Activated CD8-positive, alpha-beta memory T cell treated with anti-CD3 and anti-CD28 coated beads for 24 hours (primary cell): ENCODE data around the gene PHYHD1.
A peak's percentile ranks its signal among the peaks of the same experiment; 100 is the strongest.

ENCODE experiments used
- DNase-seq: peaks from one replicate; pipeline ENCODE4 v3.0.0-alpha.2; 2020

The PHYHD1 gene

GRCh38 chr9:128920381-128921058 lies at the start of gene PHYHD1:
Gene PHYHD1 (plus strand): TSS chr9:128920982. CDS start chr9:128922324, 1,342 bp downstream.
- no peak for DNase-seq

- DNase-seq, result no peak
Measured at GRCh38 chr9:128877852-128878251, 42.9 kb upstream of the PHYHD1 start.

- peak; percentile 100 for DNase-seq
Measured at GRCh38 chr9:128881884-128882676, 38.7 kb upstream of the PHYHD1 start, which contains the start of the genes KYAT1 and LRRC8A. Gene KYAT1 (minus strand): TSS chr9:128881950. CDS start chr9:128845405, 36,545 bp downstream. Gene LRRC8A (plus strand): TSS chr9:128882133. CDS start chr9:128907165, 25,032 bp downstream.

GRCh38 chr9:128882677-128883603 lies 37.8 kb upstream of the PHYHD1 start:
- DNase-seq, result no peak

GRCh38 chr9:128884164-128884563 lies 36.6 kb upstream of the PHYHD1 start:
- DNase-seq, result no peak

GRCh38 chr9:128885376-128885775 lies 35.4 kb upstream of the PHYHD1 start:
- no peak for DNase-seq

- DNase-seq, result no peak
Measured at GRCh38 chr9:128885798-128886197, 35.0 kb upstream of the PHYHD1 start.

- DNase-seq, result no peak
Measured at GRCh38 chr9:128886211-128886891, 34.4 kb upstream of the PHYHD1 start.

- DNase-seq, result no peak
Measured at GRCh38 chr9:128887049-128887448, 33.7 kb upstream of the PHYHD1 start.

- DNase-seq, result no peak
Measured at GRCh38 chr9:128887914-128888350, 32.9 kb upstream of the PHYHD1 start.

GRCh38 chr9:128891321-128892220 lies 29.2 kb upstream of the PHYHD1 start:
- no peak for DNase-seq

- no peak for DNase-seq
Measured at GRCh38 chr9:128892221-128892921, 28.4 kb upstream of the PHYHD1 start.

GRCh38 chr9:128893354-128893753 lies 27.4 kb upstream of the PHYHD1 start:
- DNase-seq, result no peak

- DNase-seq, result no peak
Measured at GRCh38 chr9:128894764-128895163, 26.0 kb upstream of the PHYHD1 start.

- no peak for DNase-seq
Measured at GRCh38 chr9:128895556-128895955, 25.2 kb upstream of the PHYHD1 start.

GRCh38 chr9:128898382-128898781 lies 22.4 kb upstream of the PHYHD1 start:
- no peak for DNase-seq

GRCh38 chr9:128898845-128899565 lies 21.8 kb upstream of the PHYHD1 start:
- DNase-seq, result no peak

- no peak for DNase-seq
Measured at GRCh38 chr9:128899566-128900322, 21.0 kb upstream of the PHYHD1 start.

GRCh38 chr9:128901379-128901778 lies 19.4 kb upstream of the PHYHD1 start:
- no peak for DNase-seq
